ENCODE data around the gene ZFYVE21.

- TF ChIP-seq EZH2phosphoT487 (IDR thresholded peaks at IDR 0.05; ENCODE audit: borderline replicate concordance, low read length) (no peak), CTCF (conservative IDR thresholded peaks at IDR 0.05; ENCODE audit: low read depth, low read length) (no peak)
Measured at GRCh38 chr14:103690332-103690731, 25.3 kb upstream of the ZFYVE21 start.

Measured in PC-3 (cell line).